DND-41 (cell line): Measurements from ENCODE around the gene NAA15.

Experiments
- EZH2 ChIP-seq: IDR thresholded peaks from 3 replicates; pipeline ENCODE4 v1.6.1; 2012; ENCODE audit warnings: borderline replicate concordance, low read depth, mild to moderate bottlenecking, moderate library complexity, low read length, inconsistent platforms; ENCODE audit not compliant: severe bottlenecking
- TF ChIP-seq, protein P1 (sequence below): IDR thresholded peaks from 2 replicates; pipeline ENCODE4 v1.5.1; 2012; ENCODE audit warnings: borderline replicate concordance, low read length, moderate library complexity, mild to moderate bottlenecking; ENCODE audit not compliant: poor library complexity, severe bottlenecking; ENCODE audit errors: extremely low read depth

DNA sequence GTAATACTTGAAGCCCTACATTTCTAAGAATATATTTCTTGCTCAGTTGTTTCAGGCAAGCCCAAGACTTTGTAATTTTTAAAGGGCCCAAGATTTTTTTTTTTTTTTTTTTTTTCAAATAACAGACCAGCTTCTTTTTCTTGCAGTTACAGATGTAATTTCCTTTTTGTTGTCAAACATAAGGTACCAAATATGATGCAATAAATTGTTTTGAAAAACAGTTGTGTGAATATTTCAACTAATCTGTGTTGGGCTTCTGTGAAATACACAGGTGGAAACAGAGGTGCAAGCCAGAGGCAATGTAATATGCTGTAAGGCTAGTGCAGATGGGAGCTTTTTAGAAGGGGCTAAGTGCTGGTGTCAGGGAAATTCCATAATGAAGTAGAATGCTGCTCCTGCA, 87.8 kb downstream of the NAA15 start:
- TF ChIP-seq, protein P1, sequence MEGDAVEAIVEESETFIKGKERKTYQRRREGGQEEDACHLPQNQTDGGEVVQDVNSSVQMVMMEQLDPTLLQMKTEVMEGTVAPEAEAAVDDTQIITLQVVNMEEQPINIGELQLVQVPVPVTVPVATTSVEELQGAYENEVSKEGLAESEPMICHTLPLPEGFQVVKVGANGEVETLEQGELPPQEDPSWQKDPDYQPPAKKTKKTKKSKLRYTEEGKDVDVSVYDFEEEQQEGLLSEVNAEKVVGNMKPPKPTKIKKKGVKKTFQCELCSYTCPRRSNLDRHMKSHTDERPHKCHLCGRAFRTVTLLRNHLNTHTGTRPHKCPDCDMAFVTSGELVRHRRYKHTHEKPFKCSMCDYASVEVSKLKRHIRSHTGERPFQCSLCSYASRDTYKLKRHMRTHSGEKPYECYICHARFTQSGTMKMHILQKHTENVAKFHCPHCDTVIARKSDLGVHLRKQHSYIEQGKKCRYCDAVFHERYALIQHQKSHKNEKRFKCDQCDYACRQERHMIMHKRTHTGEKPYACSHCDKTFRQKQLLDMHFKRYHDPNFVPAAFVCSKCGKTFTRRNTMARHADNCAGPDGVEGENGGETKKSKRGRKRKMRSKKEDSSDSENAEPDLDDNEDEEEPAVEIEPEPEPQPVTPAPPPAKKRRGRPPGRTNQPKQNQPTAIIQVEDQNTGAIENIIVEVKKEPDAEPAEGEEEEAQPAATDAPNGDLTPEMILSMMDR = no peak
- TF ChIP-seq EZH2 = no peak
